G401 (cell line): Measurements from ENCODE around the gene HOXA3. TPM values are rescaled to one million over a fixed set of nuclear protein-coding genes. Genes with fewer than 3 reads are reported as not detected.

Experiments used
- DNase-seq: peaks from one replicate; pipeline ENCODE4 v3.0.0-alpha.2; 2015; ENCODE audit warnings: low spot score
- in situ Hi-C: cut with HindIII; loops from 2 replicates; pipeline ENCODE4 v1.10.0; 2016; ENCODE audit warnings: low sequenced_read_pairs, mixed read lengths
- total RNA-seq: library from RNA; depleted of rRNA; stranded (reverse); fragments of >200 nt; shearing (Covaris generic); gene quantifications from 2 replicates; pipeline ENCODE4 v1.2.3, GENCODE V29; 2014; rRNA removed

The HOXA3 gene
- total RNA-seq = 2.2 TPM in 1 of 2 replicates, not detected in the other

- in situ Hi-C loops = no loop called here
- no peak for DNase-seq
Observed at GRCh38 chr7:27151931-27152815, at the start of gene HOXA3. TSS of gene HOXA3 (minus strand) at chr7:27152583. CDS start at chr7:27110640, 41,943 bp downstream.

- in situ Hi-C loops = no loop called here
- no peak for DNase-seq
Observed at GRCh38 chr7:27201580-27202017, 49.2 kb upstream of the HOXA3 start.

GRCh38 chr7:27200761-27201579 is 48.6 kb upstream of the HOXA3 start:
- DNase-seq = no peak
- in situ Hi-C loops = no loop called here

- in situ Hi-C loops = no loop called here
- no peak for DNase-seq
Observed at GRCh38 chr7:27199849-27200760, 47.7 kb upstream of the HOXA3 start, which contains the start of gene HOXA13. TSS of gene HOXA13 (minus strand) at chr7:27200091. CDS start at chr7:27200077, 14 bp downstream.

- DNase-seq = no peak
- in situ Hi-C loops = no loop called here
Observed at GRCh38 chr7:27198871-27199801, 46.8 kb upstream of the HOXA3 start.

GRCh38 chr7:27198138-27198841 is 45.9 kb upstream of the HOXA3 start:
- no peak for DNase-seq
- in situ Hi-C loops = no loop called here

- DNase-seq = no peak
- in situ Hi-C loops = no loop called here
Observed at GRCh38 chr7:27197137-27198042, 45.0 kb upstream of the HOXA3 start.

GRCh38 chr7:27196287-27196767 is 43.9 kb upstream of the HOXA3 start:
- in situ Hi-C loops = no loop called here

GRCh38 chr7:27194686-27195379 is 42.5 kb upstream of the HOXA3 start:
- DNase-seq = no peak
- in situ Hi-C loops = no loop called here

More at GRCh38 chr7:27196287-27196767, 43.9 kb upstream of the HOXA3 start:
- DNase-seq = peak; percentile 62

GRCh38 chr7:27194002-27194352 is 41.6 kb upstream of the HOXA3 start:
- no peak for DNase-seq
- in situ Hi-C loops = no loop called here

GRCh38 chr7:27193335-27194001 is 41.1 kb upstream of the HOXA3 start:
- in situ Hi-C loops = no loop called here
- no peak for DNase-seq

GRCh38 chr7:27192546-27193334 is 40.4 kb upstream of the HOXA3 start:
- no peak for DNase-seq
- in situ Hi-C loops = no loop called here

GRCh38 chr7:27191833-27192545 is 39.6 kb upstream of the HOXA3 start:
- DNase-seq = no peak
- in situ Hi-C loops = no loop called here

GRCh38 chr7:27191161-27191731 is 38.9 kb upstream of the HOXA3 start:
- DNase-seq = no peak

More at GRCh38 chr7:27191161-27191731, 38.9 kb upstream of the HOXA3 start:
- in situ Hi-C loops = no loop called here
